B cell (primary cell): ENCODE data around the gene NAA35. TPM values are rescaled to one million over a fixed set of nuclear protein-coding genes. Genes with fewer than 3 reads are reported as not detected.

Experiments used
- ATAC-seq: fragments of 200-7000 bp; cut with Tn5 transposase; one replicate; pipeline ENCODE4 v1.10.0; 2021; ENCODE audit warnings: low read depth, mild to moderate bottlenecking, moderate number of reproducible peaks, moderate library complexity
- CTCF ChIA-PET: fragments of 350-600 bp; sonication (Branson Sonifier 250); formaldehyde crosslinking; loops from one replicate; lab custom pipeline; 2021; ENCODE audit warnings: antibody characterized with exemption, inconsistent platforms; lab: Charles Lee
- POLR2A ChIA-PET: fragments of 350-600 bp; sonication (Branson Sonifier 250); formaldehyde crosslinking; loops from one replicate; lab custom pipeline; 2021; ENCODE audit warnings: antibody characterized with exemption; lab: Charles Lee
- DNase-seq: peaks from one replicate; pipeline ENCODE4 v3.0.0; 2013
- H2AFZ ChIP-seq: 2 replicates; pipeline ENCODE4 v1.6.1; 2012; ENCODE audit warnings: mild to moderate bottlenecking, low read depth, low read length; ENCODE audit not compliant: insufficient read depth, poor library complexity, severe bottlenecking
- H3K27ac ChIP-seq, 2 donors: 1 replicate in 1 of 2; 2 replicates in 1 of 2; pipeline ENCODE4 v1.5.1; 2012 to 2013; ENCODE audit warnings: low read length in 2 of 2, mild to moderate bottlenecking in 2 of 2, moderate library complexity in 1 of 2
- H3K27me3 ChIP-seq, 4 experiments: fragments of 200-600 bp in 1 of 4; sonication (generic) in 1 of 4; replicated peaks in 1 of 4; 1 replicate in 2 of 4; 2 replicates in 2 of 4; pipeline versions ENCODE4 v1.6.1 to v1.7.0; 2013 to 2016; ENCODE audit warnings: low read length in 3 of 4, mild to moderate bottlenecking in 2 of 4, mixed read lengths in 1 of 4, moderate library complexity in 1 of 4; ENCODE audit not compliant: insufficient read depth in 4 of 4, control insufficient read depth in 3 of 4; ENCODE audit errors: control extremely low read depth in 1 of 4
- H3K36me3 ChIP-seq, 2 experiments: replicated peaks in 1 of 2; 1 replicate in 1 of 2; 2 replicates in 1 of 2; pipeline versions ENCODE4 v1.6.1 to v1.7.1; 2013; ENCODE audit warnings: low read length in 1 of 2; ENCODE audit not compliant: insufficient read depth in 2 of 2, control insufficient read depth in 1 of 2; ENCODE audit errors: control extremely low read depth in 1 of 2, extremely low read depth in 1 of 2
- H3K4me1 ChIP-seq, 2 donors: fragments of 200-600 bp in 1 of 2; sonication (generic) in 1 of 2; 1 replicate in 1 of 2; 2 replicates in 1 of 2; pipeline versions ENCODE4 v1.5.1 to v1.6.1; 2013 to 2017; ENCODE audit warnings: low read length in 2 of 2; ENCODE audit not compliant: control insufficient read depth in 2 of 2, insufficient read depth in 2 of 2
- H3K4me2 ChIP-seq: replicated peaks from 2 replicates; pipeline ENCODE3; 2012; ENCODE audit warnings: mild to moderate bottlenecking, low read depth, low read length; ENCODE audit not compliant: poor library complexity, severe bottlenecking
- H3K4me3 ChIP-seq, 5 experiments: fragments of 200-600 bp in 1 of 5; sonication (generic) in 1 of 5; 1 replicate in 3 of 5; 2 replicates in 2 of 5; pipeline versions ENCODE4 v1.5.1 to v1.7.0; 2011 to 2016; ENCODE audit warnings: low read length in 4 of 5, mild to moderate bottlenecking in 4 of 5, low read depth in 2 of 5, control low read depth in 1 of 5, moderate library complexity in 1 of 5; ENCODE audit not compliant: insufficient read depth in 1 of 5; ENCODE audit errors: control extremely low read depth in 1 of 5, extremely low read depth in 1 of 5
- H3K79me2 ChIP-seq: fragments of 200-600 bp; sonication (generic); one replicate; pipeline ENCODE4 v1.6.0; 2016; ENCODE audit warnings: low read length; ENCODE audit not compliant: control insufficient read depth, insufficient read depth
- H3K9ac ChIP-seq: fragments of 200-600 bp; sonication (generic); 2 replicates; pipeline ENCODE4 v1.6.1; 2017; ENCODE audit warnings: mild to moderate bottlenecking, low read length, moderate library complexity
- H3K9me3 ChIP-seq, 3 donors: one replicate each; pipeline versions ENCODE4 v1.6.1 to v1.7.1; 2013; ENCODE audit warnings: low read length in 2 of 3; ENCODE audit not compliant: control insufficient read depth in 2 of 3, insufficient read depth in 1 of 3; ENCODE audit errors: control extremely low read depth in 1 of 3
- H4K20me1 ChIP-seq: 2 replicates; pipeline ENCODE4 v1.6.0; 2012; ENCODE audit warnings: mild to moderate bottlenecking, low read length; ENCODE audit not compliant: insufficient read depth, control insufficient read depth, poor library complexity, severe bottlenecking
- H3K27ac Mint-ChIP-seq: one replicate; pipeline ENCODE4 v1.8.0; 2021; ENCODE audit warnings: mixed read lengths
- H3K27me3 Mint-ChIP-seq: one replicate; pipeline ENCODE4 v1.8.0; 2021; ENCODE audit warnings: mixed read lengths
- H3K4me1 Mint-ChIP-seq: one replicate; pipeline ENCODE4 v1.8.0; 2021; ENCODE audit warnings: mixed read lengths
- H3K4me3 Mint-ChIP-seq: one replicate; pipeline ENCODE4 v1.8.0; 2021; ENCODE audit warnings: mixed read lengths
- H3K9me3 Mint-ChIP-seq: one replicate; pipeline ENCODE4 v1.8.0; 2022; ENCODE audit warnings: mixed read lengths; ENCODE audit not compliant: insufficient read depth
- CTCF ChIP-seq: fragments of 200-600 bp; IDR thresholded peaks from one replicate; pipeline ENCODE4 v1.8.0; 2022; ENCODE audit warnings: antibody characterized with exemption, mild to moderate bottlenecking
- EZH2 ChIP-seq: IDR thresholded peaks from 2 replicates; pipeline ENCODE4 v1.6.1; 2012; ENCODE audit warnings: borderline replicate concordance, low read depth, mild to moderate bottlenecking, moderate library complexity, low read length; ENCODE audit not compliant: insufficient read depth, poor library complexity, severe bottlenecking
- WGBS: methylation state at CpG from one replicate; pipeline ENCODE4 v1.1.5; 2013; ENCODE audit warnings: missing lambda C conversion rate; ENCODE audit not compliant: insufficient coverage; 5-methylcytosine and 5-hydroxymethylcytosine counted together
- intact Hi-C: fragments of 100-400 bp; cut with micrococcal nuclease; formaldehyde crosslinking; loops from one replicate; pipeline ENCODE4 v1.10.0; 2022
- polyA minus RNA-seq: library from RNA; depleted of rRNA, polyadenylated mRNA; stranded (reverse); fragments of >200 nt; gene quantifications from 2 replicates; pipeline ENCODE4 v1.2.3, GENCODE V29; 2012
- polyA plus RNA-seq: library from polyadenylated mRNA; depleted of rRNA; stranded (reverse); fragments of >200 nt; gene quantifications from 2 replicates; pipeline ENCODE4 v1.2.3, GENCODE V29; 2012
- total RNA-seq, 2 donors: library from RNA; stranded (reverse); fragments of 120-200 nt in 1 of 2; gene quantifications; 1 replicate in 1 of 2; 2 replicates in 1 of 2; pipeline versions ENCODE4 v1.2.3 to v1.2.4, GENCODE V29; 2013 to 2022

The NAA35 gene
- total RNA-seq (26.1 and 26.2 TPM in 2 replicates), polyA plus RNA-seq (4.5 and 7.8 TPM in 2 replicates), polyA minus RNA-seq (6.5 and 8.1 TPM in 2 replicates)
- total RNA-seq (2013) = 15.4 TPM

- peaks cover 33% of the 10 kb centered on the region for H3K79me2 ChIP-seq
Measured at GRCh38 chr9:85940832-85941621, at the start of gene NAA35. NAA35 (plus strand) TSS chr9:85941146; CDS start chr9:85942160, 1,014 bp downstream.

More at GRCh38 chr9:85940832-85941621, at the start of gene NAA35:
- Histone ChIP-seq H2AFZ (peak within 1 kb of the TSS; percentile 87), H3K4me3 (peak within 1 kb of the TSS; percentile 59 to 94 (median 85)), H3K4me1 (peaks cover 22 to 26% of the 10 kb centered on the region in 2 donors), H3K27me3 (peaks cover 0 to 7% (median 0%) of the 10 kb centered on the region in 4 experiments), H3K4me2 (peak within 1 kb of the TSS; percentile 91), H3K27ac (peak within 1 kb of the TSS; percentile 79 to 90), H3K9me3 (peaks cover 0 to 9% (median 0%) of the 10 kb centered on the region in 3 donors), H4K20me1 (peaks cover 15% of the 10 kb centered on the region), H3K9ac (peak within 1 kb of the TSS; percentile 87), H3K36me3 (peaks cover 2 to 3% of the 10 kb centered on the region in 2 experiments)
- ChIA-PET POLR2A (no interaction called here), CTCF (no interaction called here)
- peak within 1 kb of the TSS; percentile 92 for H3K4me3 Mint-ChIP-seq
- peak; percentile 85 for ATAC-seq
- no peaks in the 10 kb centered on the region for H3K9me3 Mint-ChIP-seq
- peak; percentile 100 for DNase-seq
- peak within 1 kb of the TSS; percentile 93 for H3K27ac Mint-ChIP-seq
- intact Hi-C loops = loop anchor here (1.0 to 5.0 kb wide), 6 partner anchors 136 to 1960 kb away; partner anchors contain the start of genes HNRNPK, ISCA1, RMI1 and TUT7
- WGBS = under 1% methylated on average over 92 of the region's 93 CpGs
- TF ChIP-seq CTCF = no peak
- TF ChIP-seq EZH2 = no peak
- H3K4me1 Mint-ChIP-seq = peaks cover 27% of the 10 kb centered on the region
- peaks cover 10% of the 10 kb centered on the region for H3K27me3 Mint-ChIP-seq
